ENCODE results near the gene WNT11.
A peak's percentile ranks its signal among the peaks of the same experiment; 100 is the strongest.

WNT11 gene

DNA sequence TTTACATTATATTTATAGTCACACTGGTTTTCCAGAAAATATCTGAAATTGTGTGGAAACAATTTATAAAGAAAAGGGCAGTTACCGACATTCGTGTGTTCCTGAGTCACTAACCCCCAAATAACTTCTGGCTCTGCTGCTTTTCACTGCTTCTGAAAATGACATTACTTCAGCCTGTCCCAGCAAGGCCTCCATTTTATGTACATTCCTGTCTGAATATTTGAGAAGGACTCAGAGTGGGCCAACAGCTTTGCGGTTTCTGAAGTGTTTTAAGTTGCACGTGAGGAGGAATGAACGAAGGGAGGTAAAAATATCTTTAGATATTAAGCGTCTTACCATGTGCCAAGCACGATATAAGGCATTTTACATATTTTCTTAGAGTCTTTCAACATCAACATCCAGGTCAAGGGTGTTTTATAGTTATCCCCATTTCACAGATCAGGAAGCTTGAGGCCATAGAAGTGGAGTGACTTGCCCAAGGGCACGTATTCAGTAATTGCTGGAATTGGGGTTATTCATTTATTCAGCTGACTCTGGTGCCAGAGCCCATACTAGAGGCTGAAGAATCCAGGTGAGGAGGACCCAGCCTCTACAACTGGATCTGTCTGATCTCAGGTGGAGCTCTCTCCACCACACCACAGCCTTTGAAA, 30.8 kb upstream of the WNT11 start:
- no peak for DNase-seq

DNA sequence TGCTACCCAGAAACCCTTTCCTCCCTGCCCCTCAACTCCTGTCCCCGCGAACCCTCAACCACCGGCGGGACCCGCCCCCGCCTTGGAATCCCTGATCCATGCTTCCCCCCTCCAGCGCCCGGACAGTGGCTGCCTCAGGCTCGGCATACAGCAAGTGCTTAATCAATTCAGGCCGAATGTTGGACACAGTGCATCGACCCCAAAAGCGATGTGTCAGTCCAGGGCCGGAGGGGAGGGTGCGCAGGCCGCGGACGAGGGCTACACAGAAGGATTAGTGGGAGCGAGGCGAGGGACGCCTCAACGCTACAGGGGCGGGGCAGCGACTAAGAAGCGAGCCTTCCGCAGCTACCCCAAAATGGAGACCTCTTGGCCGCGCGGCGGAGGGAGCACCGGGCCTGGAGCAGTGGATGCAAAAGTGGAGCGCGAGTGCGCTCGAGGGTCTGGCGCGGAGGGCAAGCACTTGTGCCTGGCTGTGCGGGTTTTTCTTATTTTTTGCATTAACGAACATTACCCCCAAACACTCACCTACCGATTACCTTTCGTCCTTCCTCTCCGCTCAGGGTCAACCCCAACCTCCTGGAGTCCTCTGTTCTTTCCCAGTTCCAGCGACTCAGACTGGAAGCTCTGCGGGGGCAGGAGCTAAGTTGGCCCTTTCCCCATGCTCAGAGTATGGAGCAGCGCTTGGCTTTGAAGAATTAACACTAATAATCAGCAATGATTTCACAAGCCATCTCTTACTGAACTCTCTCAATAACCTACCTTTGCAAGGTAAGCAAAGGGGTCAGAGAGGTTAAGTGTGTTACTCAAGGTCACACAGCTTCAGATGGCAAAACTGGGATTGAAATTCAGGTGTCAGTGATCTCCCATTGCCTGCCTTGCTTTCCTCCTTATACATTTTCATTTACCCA, 30.0 kb upstream of the WNT11 start:
- peak; percentile 76 for DNase-seq

DNA sequence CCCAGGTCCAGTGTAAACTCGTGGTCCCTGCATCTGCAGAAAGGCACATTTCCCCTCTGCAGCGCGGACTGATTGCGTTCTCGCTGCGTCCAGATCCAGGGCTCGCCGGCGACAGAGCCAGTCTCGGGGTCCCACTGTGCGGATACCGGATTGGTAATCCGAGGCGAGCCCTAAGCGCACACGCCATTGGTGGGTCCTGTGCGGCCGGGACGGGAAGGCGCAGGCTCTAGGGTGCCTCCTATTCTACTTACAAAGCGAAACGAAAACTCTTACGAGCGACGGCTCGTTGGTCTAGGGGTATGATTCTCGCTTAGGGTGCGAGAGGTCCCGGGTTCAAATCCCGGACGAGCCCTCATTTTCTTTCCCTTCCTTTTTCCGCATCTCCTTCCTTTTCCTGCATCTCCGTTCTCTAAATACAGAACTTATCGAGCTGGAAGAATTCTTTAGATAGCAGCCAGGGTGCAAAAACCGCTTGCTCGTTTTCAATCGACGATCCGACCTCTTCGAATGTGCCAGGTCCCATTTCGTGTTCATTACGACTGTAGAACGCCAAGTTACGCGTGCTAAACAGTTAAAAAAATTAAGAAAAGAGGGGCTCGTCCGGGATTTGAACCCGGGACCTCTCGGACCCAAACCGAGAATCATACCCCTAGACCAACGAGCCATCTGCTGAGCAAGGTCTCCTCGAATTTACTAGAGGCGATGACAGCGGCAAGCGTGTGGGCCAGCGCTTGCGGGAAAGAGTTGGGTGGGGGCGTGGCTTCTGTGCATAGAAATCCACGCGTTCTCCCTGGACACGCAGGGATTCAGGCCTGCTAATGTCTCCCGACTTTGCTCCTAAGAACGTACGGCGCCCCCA, 29.2 kb upstream of the WNT11 start:
- DNase-seq: peak; percentile 85

- peak; percentile 29 for DNase-seq
Measured at GRCh38 chr11:76234416-76235232, 28.3 kb upstream of the WNT11 start.

DNA sequence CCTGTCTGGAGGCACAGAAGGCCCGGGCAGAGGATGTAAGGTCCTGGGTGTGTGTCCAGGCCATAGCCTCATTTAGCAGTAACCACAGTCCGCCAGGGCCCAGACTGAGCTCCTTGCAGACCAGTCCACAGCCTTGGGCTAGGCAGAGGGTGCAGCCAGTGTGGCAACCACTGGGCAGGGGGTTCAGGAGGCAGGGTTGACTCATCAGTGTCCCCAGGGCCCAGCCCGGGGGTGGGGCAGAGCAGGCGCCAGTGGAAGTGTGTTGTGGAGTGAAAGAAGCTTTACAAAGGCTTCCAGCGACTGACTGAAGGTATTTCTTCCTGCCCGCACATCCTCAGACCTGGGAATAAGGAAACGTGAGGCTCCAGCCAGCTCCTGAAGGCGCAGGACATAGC, 27.7 kb upstream of the WNT11 start:
- no peak for DNase-seq

GRCh38 chr11:76233196-76233921, 27.1 kb upstream of the WNT11 start:
- no peak for DNase-seq

DNA sequence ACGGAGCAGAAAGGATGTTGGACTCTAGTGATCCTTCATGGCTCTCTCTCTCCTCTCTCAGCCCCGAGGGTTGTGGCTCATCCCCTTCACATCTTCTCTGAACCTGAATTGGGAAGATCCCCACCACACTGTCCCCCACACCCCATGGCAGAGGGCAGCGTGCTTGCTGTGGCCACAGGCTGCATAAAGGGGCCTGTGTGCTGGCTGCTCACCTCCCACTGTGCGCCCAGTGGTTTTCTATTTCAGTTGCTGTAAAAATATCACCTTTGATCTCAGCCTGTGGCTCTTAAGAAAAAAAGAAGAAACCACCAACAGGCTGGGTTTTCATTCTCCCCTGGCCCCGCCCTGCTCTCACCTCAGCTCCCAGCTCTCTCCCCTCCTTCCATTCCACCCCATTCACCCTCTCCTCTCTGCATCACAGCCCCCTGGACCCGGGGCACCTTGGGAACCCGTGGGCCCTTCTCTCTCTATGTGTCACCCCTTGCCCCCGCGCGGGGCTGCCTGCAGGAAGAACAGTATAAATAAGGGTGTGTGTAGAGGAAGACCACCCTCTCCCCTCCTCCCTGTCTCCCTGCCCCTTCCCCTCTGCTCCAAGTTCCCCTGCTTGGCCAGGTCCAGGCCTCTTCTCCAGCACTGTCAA, 25.8 kb upstream of the WNT11 start:
- no peak for DNase-seq

GRCh38 chr11:76231121-76231738, 24.9 kb upstream of the WNT11 start:
- DNase-seq: no peak

GRCh38 chr11:76230392-76230791, 24.1 kb upstream of the WNT11 start:
- no peak for DNase-seq

DNA sequence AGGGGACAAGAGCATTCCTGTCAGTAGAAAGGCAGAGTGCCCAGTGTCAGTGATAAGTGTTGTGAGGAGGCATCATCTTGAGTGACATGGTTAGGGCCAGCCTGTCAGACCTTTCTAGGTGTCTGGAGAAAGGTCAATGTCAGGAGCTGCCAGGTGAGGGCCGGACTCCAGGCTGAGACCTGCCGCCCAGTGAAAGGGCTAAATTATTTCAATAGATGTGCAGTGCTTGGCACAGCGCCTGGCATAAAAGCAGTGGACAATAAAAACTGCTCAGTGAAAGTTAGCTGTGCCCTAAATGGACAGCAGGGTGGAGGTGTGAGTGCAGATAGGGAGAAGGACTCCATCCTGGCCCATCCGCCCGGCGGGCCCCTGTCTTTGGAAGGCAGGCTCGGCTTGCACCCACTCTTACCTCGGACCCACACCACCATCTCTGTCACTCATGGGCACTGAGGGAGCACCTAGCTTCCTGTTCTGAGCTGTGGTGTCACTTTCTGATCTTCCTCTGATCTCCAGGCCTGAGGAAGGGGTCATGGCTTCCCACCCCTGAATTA, 23.5 kb upstream of the WNT11 start:
- no peak for DNase-seq

GRCh38 chr11:76228875-76229149, 22.5 kb upstream of the WNT11 start:
- DNase-seq: no peak

GRCh38 chr11:76228071-76228874, 22.0 kb upstream of the WNT11 start:
- no peak for DNase-seq

GRCh38 chr11:76226626-76227025, 20.3 kb upstream of the WNT11 start:
- DNase-seq: no peak

DNA sequence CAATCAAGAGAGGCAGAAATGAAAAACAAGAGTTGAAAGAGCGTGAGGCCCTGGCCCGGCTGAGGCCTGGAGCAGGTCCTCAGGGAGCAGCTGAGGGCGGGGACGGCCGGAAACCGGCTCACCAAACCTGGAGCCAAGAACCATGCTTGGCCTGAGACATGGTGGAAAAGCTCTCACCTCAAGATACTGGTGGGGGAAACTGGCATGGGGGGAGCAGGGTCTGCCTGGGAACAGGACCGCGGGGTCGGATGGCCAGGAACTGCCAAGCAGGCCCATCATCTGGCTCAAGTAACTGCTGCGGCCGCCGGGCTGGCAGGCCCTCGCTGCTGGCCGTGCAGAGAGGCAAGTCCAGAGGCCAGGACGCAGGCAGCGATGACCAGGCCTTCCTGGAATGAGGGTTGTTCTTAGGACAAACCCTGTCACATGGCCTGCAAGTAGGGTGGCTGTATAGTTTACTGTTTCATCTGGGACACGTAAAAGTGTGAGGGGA, 18.9 kb upstream of the WNT11 start:
- DNase-seq: no peak

- no peak for DNase-seq
Measured at GRCh38 chr11:76224461-76225121, 18.3 kb upstream of the WNT11 start.

DNA sequence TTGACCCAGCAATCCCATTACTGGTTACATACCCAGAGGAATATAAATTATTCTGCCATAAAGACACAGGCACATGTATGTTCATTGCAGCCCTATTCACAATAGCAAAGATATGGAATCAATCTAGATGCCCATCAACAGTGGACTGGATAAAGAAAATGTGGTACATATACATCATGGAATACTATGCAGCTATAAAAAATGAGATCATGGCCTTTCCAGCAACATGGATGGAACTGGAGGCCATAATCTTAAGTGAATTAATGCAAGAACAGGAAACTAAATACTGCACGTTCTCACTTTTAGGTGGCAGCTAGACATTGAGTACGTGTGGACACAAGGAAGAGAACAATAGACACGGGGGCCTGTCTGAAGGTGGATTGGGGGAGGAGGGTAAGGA, 15.1 kb upstream of the WNT11 start:
- DNase-seq: no peak

GRCh38 chr11:76219243-76219642, 12.9 kb upstream of the WNT11 start:
- DNase-seq: no peak

- no peak for DNase-seq
Measured at GRCh38 chr11:76218449-76219178, 12.3 kb upstream of the WNT11 start.

Measured in NCI-H774 (cell line).